Sciatic nerve (tissue), 2 donors: Measurements from ENCODE around the gene RSPO1. TPM values are rescaled to one million over a fixed set of nuclear protein-coding genes. Genes with fewer than 3 reads are reported as not detected.
"Not testable (repeated sequence)": the region's sequence is repeated elsewhere in the genome, so short reads cannot be mapped to it uniquely, and the experiment has no call there.

Source experiments
- ATAC-seq: fragments of 200-7000 bp; cut with Tn5 transposase; one replicate; pipeline ENCODE4 v1.9.1; 2020; ENCODE audit warnings: mild to moderate bottlenecking, moderate library complexity
- DNase-seq: peaks from one replicate; pipeline ENCODE4 v3.0.0-alpha.2; 2020; ENCODE audit warnings: low spot score
- intact Hi-C: fragments of 100-400 bp; cut with DNase I; formaldehyde crosslinking; loops from one replicate; pipeline ENCODE4 v1.14.2; 2022
- total RNA-seq: library from RNA; stranded (reverse); fragmentation: NEBNext Ultra II Directional; extraction: Animal tissue kit (Norgen Biotek cat#: 25700); gene quantifications from one replicate; pipeline ENCODE4 v1.2.1, GENCODE V29; 2021
- donor health status: DM: no; HTN: no; CAD: no.
- donor health status: DM: no; HTN: no; CAD: no.

Gene RSPO1
- total RNA-seq, 1 donor from 2014 or later, result 0.13 TPM

- intact Hi-C loops, result no loop called here
- ATAC-seq, result no peak
- no peak for DNase-seq
Observed at GRCh38 chr1:37593726-37594125, 41.0 kb downstream of the RSPO1 start.

DNA sequence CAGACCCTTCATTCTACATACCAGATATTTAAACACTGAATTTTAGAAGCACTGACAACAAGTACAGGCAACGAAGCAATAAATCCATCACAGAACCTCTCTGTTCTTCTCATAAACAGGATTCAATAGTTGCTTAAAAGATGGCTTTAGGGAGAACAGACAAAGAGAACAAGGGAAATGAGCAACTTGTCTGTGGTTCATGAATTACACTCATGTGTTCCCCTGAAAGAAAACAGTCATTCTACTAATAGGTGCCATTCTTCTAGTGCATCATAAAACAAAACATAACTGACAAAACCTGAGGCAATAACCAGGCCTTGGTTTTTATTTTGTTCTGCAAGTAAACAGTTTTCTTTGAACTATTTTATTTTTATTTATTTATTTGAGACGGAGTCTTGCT, 45.8 kb downstream of the RSPO1 start:
- intact Hi-C loops, result no loop called here
- no peak for DNase-seq
- no peak for ATAC-seq

DNA sequence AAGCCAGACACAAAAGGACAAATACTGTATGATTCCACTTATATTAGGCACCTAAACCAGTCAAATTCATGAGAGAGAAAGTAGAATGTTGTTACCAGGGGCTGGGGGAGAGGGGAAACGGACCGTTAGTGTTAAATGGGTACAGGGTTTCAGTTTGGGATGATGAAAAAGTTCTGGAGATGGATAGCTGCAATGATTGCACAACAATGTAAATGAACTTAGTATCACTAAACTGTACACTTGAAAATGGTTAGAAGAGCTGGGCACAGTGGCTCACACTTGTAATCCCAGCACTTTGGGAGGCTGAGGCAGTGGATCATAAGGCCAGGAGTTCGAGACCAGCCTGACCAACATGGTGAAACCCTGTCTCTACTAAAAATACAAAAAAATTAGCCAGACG, 50.1 kb downstream of the RSPO1 start:
- DNase-seq, intact Hi-C loops, ATAC-seq: not testable (repeated sequence)

- intact Hi-C loops, result no loop called here
- no peak for DNase-seq
- no peak for ATAC-seq
Observed at GRCh38 chr1:37575692-37576091, 59.0 kb downstream of the RSPO1 start.

GRCh38 chr1:37574834-37575480, 59.7 kb downstream of the RSPO1 start:
- intact Hi-C loops, result no loop called here

GRCh38 chr1:37570528-37571334, 64.0 kb downstream of the RSPO1 start:
- DNase-seq (no peak), ATAC-seq (no peak)
- intact Hi-C loops, result no loop called here

More at GRCh38 chr1:37574834-37575480, 59.7 kb downstream of the RSPO1 start:
- no peak for ATAC-seq
- DNase-seq, result no peak

- ATAC-seq (no peak), DNase-seq (no peak)
- intact Hi-C loops, result no loop called here
Observed at GRCh38 chr1:37567023-37567422, 67.7 kb downstream of the RSPO1 start.

DNA sequence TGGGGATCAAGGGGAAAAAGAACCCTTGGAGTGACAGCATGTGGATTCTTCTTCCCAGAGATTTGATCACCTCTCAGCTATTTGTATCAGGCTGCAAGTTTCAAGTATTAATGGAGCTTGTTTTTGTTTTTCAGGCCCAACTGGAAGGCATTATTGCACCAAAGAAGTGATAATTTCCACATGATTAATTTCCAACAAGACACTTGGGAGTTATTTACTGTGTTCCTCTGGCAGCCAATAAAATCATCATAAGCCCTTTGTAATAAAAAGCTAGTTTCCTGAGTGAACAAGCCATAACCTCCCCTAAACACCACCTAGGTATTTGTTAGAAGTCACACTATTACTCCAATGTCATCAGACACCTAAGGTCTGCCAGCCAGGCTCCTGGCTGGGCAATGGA, 69.8 kb downstream of the RSPO1 start:
- no peak for DNase-seq
- ATAC-seq, result no peak
- intact Hi-C loops, result no loop called here

DNA sequence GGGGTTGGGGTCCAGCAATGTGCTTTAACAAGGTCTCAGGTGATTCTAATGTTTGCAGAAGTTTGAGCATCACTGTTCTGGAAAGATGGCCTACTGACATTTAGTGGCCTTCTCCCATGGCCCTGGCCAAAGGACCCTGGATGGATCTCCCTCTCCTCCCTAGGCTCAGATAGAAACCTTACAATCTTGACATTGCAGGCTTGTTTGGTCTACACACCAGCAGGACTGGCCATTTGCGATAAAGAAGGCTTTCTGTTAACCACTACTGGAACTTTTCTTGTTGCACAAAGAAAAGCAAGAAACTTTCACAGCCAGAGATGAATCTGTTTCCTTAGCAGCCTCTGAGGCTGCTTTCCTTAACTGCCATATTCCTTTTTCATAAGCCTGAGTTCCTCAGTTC, 71.7 kb downstream of the RSPO1 start:
- intact Hi-C loops, result no loop called here
- DNase-seq (no peak), ATAC-seq (no peak)

Other genes with a start within 250 kb of the RSPO1 start
- 5.8 TPM for gene ZC3H12A, start 160.3 kb downstream of the RSPO1 start, total RNA-seq
- gene MEAF6, start 120.1 kb downstream of the RSPO1 start, total RNA-seq, result 52.7 TPM
- 17.3 TPM for gene SNIP1, start 80.6 kb downstream of the RSPO1 start, total RNA-seq
- 11.5 TPM for gene DNALI1, start 78.0 kb downstream of the RSPO1 start, total RNA-seq
- 34.0 TPM for gene GNL2, start 39.0 kb downstream of the RSPO1 start, total RNA-seq
- 0.85 TPM for gene CDCA8, start 57.6 kb upstream of the RSPO1 start, total RNA-seq
- gene EPHA10, start 130.2 kb upstream of the RSPO1 start, total RNA-seq, result 1.6 TPM
- gene MANEAL, start 159.0 kb upstream of the RSPO1 start, total RNA-seq, result 2.3 TPM
- gene C1orf122, start 172.9 kb upstream of the RSPO1 start, total RNA-seq, result 30.3 TPM
- gene YRDC, start 173.3 kb upstream of the RSPO1 start, total RNA-seq, result 8.1 TPM
- gene MTF1, start 224.7 kb upstream of the RSPO1 start, total RNA-seq, result 33.0 TPM